HCT116 (cell line): Measurements from ENCODE around the gene MAPKBP1. TPM values are rescaled to one million over a fixed set of nuclear protein-coding genes. Genes with fewer than 3 reads are reported as not detected.

Experiments used
- ATAC-seq: fragments of 200-7000 bp; cut with Tn5 transposase; 2 replicates; pipeline ENCODE4 v1.9.1; 2020; ENCODE audit warnings: mild to moderate bottlenecking, moderate library complexity
- BruUV-seq: library from RNA; stranded (reverse); fragments of 400-500 nt; replicated peaks from 2 replicates; lab custom pipeline; 2021; lab: Mats Ljungman, UMichigan
- CTCF ChIA-PET: fragments of 300-600 bp; sonication (Branson Sonifier 250); formaldehyde crosslinking; loops from one replicate; lab custom pipeline; 2021; ENCODE audit warnings: antibody characterized with exemption; lab: Charles Lee
- POLR2A ChIA-PET: fragments of 300-600, 350-600 bp; sonication (Branson Sonifier 250); formaldehyde crosslinking; loops from one replicate; lab custom pipeline; 2021; ENCODE audit warnings: antibody characterized with exemption; lab: Charles Lee
- RAD21 ChIA-PET, 2 experiments: fragments of 300-600 bp; sonication (Branson Sonifier 250); formaldehyde crosslinking; loops; one replicate each; lab custom pipeline; 2023; ENCODE audit warnings: low total read pairs in 2 of 2; ENCODE audit not compliant: uncharacterized antibody in 2 of 2, unreplicated experiment in 2 of 2, low non-redundant PET in 1 of 2; lab: Charles Lee
- DNase-seq: peaks from one replicate; pipeline ENCODE4 v3.0.0-alpha.2; 2010; ENCODE audit warnings: low read depth, low spot score
- H2AFZ ChIP-seq: fragments of 200-600 bp; shearing (Covaris generic), sonication (generic); 2 replicates; pipeline ENCODE4 v1.6.1; 2017; ENCODE audit warnings: low read depth, mixed run types, mixed read lengths, antibody characterized with exemption, low read length; ENCODE audit not compliant: poor library complexity, severe bottlenecking
- H3K27ac ChIP-seq: 2 replicates; pipeline ENCODE4 v1.5.1; 2012; ENCODE audit warnings: low read depth, low read length
- H3K27me3 ChIP-seq: fragments of 200-600 bp; sonication (generic); 2 replicates; pipeline ENCODE4 v1.6.1; 2016; ENCODE audit warnings: mixed run types, low read length, mixed read lengths; ENCODE audit not compliant: insufficient read depth
- H3K36me3 ChIP-seq, 2 experiments: fragments of 200-500 bp in 1 of 2; fragments of 200-600 bp in 1 of 2; sonication (Bioruptor generic) in 1 of 2; sonication (generic) in 1 of 2; 2 replicates each; pipeline versions ENCODE4 v1.5.1 to v1.6.1; 2014 to 2016; ENCODE audit warnings: low read length in 2 of 2, inconsistent platforms in 1 of 2, mixed read lengths in 1 of 2, mixed run types in 1 of 2; ENCODE audit not compliant: insufficient read depth in 2 of 2, control insufficient read depth in 1 of 2
- H3K4me1 ChIP-seq, 2 experiments: fragments of 200-600 bp in 1 of 2; sonication (generic) in 1 of 2; 2 replicates each; pipeline versions ENCODE4 v1.5.1 to v1.6.1; 2012 to 2017; ENCODE audit warnings: low read length in 2 of 2, inconsistent platforms in 1 of 2, mild to moderate bottlenecking in 1 of 2, mixed read lengths in 1 of 2, mixed run types in 1 of 2, moderate library complexity in 1 of 2; ENCODE audit not compliant: insufficient read depth in 2 of 2, control insufficient read depth in 1 of 2
- H3K4me2 ChIP-seq: fragments of 200-600 bp; sonication (generic); 2 replicates; pipeline ENCODE4 v1.6.1; 2017; ENCODE audit warnings: mixed run types, low read length, mixed read lengths
- H3K4me3 ChIP-seq, 2 experiments: fragments of 200-600 bp in 1 of 2; sonication (generic) in 1 of 2; replicated peaks in 1 of 2; 2 replicates each; pipeline ENCODE4 v1.5.1; 2011 to 2016; ENCODE audit warnings: low read length in 2 of 2, control low read depth in 1 of 2, low read depth in 1 of 2, mild to moderate bottlenecking in 1 of 2, mixed read lengths in 1 of 2, mixed run types in 1 of 2
- H3K79me2 ChIP-seq: fragments of 200-600 bp; sonication (generic); 2 replicates; pipeline ENCODE4 v1.6.1; 2017; ENCODE audit warnings: mild to moderate bottlenecking, mixed run types, low read length, moderate library complexity, mixed read lengths; ENCODE audit not compliant: insufficient read depth
- H3K9ac ChIP-seq: fragments of 200-600 bp; sonication (generic); 2 replicates; pipeline ENCODE4 v1.6.1; 2016; ENCODE audit warnings: low read length, mixed read lengths
- H3K9me2 ChIP-seq: fragments of 200-600 bp; sonication (generic), shearing (Covaris generic); 2 replicates; pipeline ENCODE4 v1.6.1; 2017; ENCODE audit warnings: mixed run types, mild to moderate bottlenecking, moderate library complexity; ENCODE audit not compliant: insufficient read depth
- H3K9me3 ChIP-seq, 2 experiments: fragments of 200-500 bp in 1 of 2; fragments of 200-600 bp in 1 of 2; sonication (Bioruptor generic) in 1 of 2; sonication (generic) in 1 of 2; 2 replicates each; pipeline ENCODE4 v1.6.1; 2014 to 2017; ENCODE audit warnings: low read length in 2 of 2, mixed read lengths in 2 of 2, inconsistent platforms in 1 of 2, low read depth in 1 of 2, mild to moderate bottlenecking in 1 of 2, mixed run types in 1 of 2, moderate library complexity in 1 of 2; ENCODE audit not compliant: control insufficient read depth in 1 of 2, insufficient read depth in 1 of 2
- H4K20me1 ChIP-seq: fragments of 200-600 bp; sonication (generic), shearing (Covaris generic); 2 replicates; pipeline ENCODE4 v1.6.1; 2017; ENCODE audit warnings: mixed run types, mild to moderate bottlenecking, moderate library complexity; ENCODE audit not compliant: insufficient read depth
- ELF1 ChIP-seq: IDR thresholded peaks from 2 replicates; pipeline ENCODE4 v1.6.1; 2012; ENCODE audit warnings: low read depth, borderline replicate concordance
- EZH2 ChIP-seq: fragments of 200-600 bp; sonication (generic); IDR thresholded peaks from 2 replicates; pipeline ENCODE4 v1.6.1; 2017; ENCODE audit warnings: antibody characterized with exemption, mixed run types
- JUND ChIP-seq: IDR thresholded peaks from 2 replicates; pipeline ENCODE4 v1.6.1; 2012
- POLR2A ChIP-seq: IDR thresholded peaks from 2 replicates; pipeline ENCODE4 v1.7.0; 2011; ENCODE audit warnings: borderline replicate concordance; ENCODE audit not compliant: insufficient read depth, insufficient read length; ENCODE audit errors: extremely low read depth
- SIN3A ChIP-seq: IDR thresholded peaks from 2 replicates; pipeline ENCODE4 v1.6.1; 2012; ENCODE audit warnings: low read depth
- SP1 ChIP-seq: IDR thresholded peaks from 2 replicates; pipeline ENCODE4 v1.6.1; 2012; ENCODE audit warnings: low read depth
- SRF ChIP-seq: IDR thresholded peaks from 2 replicates; pipeline ENCODE4 v1.6.1; 2012; ENCODE audit warnings: low read depth
- YY1 ChIP-seq: IDR thresholded peaks from 2 replicates; pipeline ENCODE4 v1.6.1; 2011; ENCODE audit warnings: low read length, low read depth, moderate library complexity, mild to moderate bottlenecking; ENCODE audit not compliant: insufficient replicate concordance; ENCODE audit errors: extremely low read depth
- ZNF274 ChIP-seq: fragments of 200-500 bp; sonication (Bioruptor generic); IDR thresholded peaks from 2 replicates; pipeline ENCODE4 v1.6.1; 2014; ENCODE audit warnings: mild to moderate bottlenecking, low read depth, low read length, inconsistent platforms
- intact Hi-C: fragments of 100-400 bp; cut with micrococcal nuclease; formaldehyde crosslinking; loops from 2 replicates; pipeline ENCODE4 v1.10.0; 2022
- total RNA-seq: library from RNA; stranded (reverse); gene quantifications from one replicate; pipeline ENCODE4 v1.2.1, GENCODE V29; 2021; ENCODE audit not compliant: unreplicated experiment
- TF ChIP-seq, protein P1 (sequence below): IDR thresholded peaks from 2 replicates; pipeline ENCODE4 v1.6.1; 2012
- TF ChIP-seq, protein P2 (sequence below): IDR thresholded peaks from 2 replicates; pipeline ENCODE4 v1.6.1; 2011; ENCODE audit warnings: mild to moderate bottlenecking, low read length, moderate library complexity; ENCODE audit not compliant: insufficient replicate concordance; ENCODE audit errors: extremely low read depth

MAPKBP1 gene
- total RNA-seq, 1 experiment from 2014 or later: 21.3 TPM

DNA sequence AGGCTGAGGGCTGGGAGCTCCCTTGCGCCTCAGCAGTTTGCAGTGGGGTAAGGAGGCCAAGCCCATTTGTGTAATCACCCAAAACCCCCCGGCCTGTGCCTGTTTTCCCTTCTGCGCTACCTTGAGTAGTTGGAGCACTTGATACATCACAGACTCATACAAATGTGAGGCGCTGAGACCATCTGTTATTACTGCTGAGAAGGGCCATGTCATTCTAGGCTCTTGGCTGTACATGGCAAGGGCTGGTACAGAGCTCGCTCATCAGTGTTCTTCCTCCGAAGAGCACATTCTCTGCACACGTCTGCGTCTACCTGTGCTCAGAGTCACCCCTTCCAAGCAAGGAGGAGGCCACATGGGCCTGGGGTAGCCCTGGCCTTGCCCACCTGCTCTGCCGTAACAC, 73.7 kb downstream of the MAPKBP1 start:
- no peak for DNase-seq
- ATAC-seq: no peak
- H3K36me3 ChIP-seq: peaks cover 0 to 3% of the 10 kb centered on the region in 2 experiments; a peak in 1 of 4 replicates
- H3K4me2 ChIP-seq: no peak overlapping the region
- BruUV-seq: no TSS peak
- no peak overlapping the region for H3K4me3 ChIP-seq
- POLR2A ChIA-PET: no interaction called here
- H3K9ac ChIP-seq: no peak overlapping the region
- H3K79me2 ChIP-seq: no peaks in the 10 kb centered on the region
- TF ChIP-seq POLR2A (no peak), SP1 (no peak), SRF (no peak), ELF1 (no peak), EZH2 (no peak), SIN3A (no peak), ZNF274 (no peak), JUND (no peak), YY1 (no peak)
- TF ChIP-seq, protein P1, sequence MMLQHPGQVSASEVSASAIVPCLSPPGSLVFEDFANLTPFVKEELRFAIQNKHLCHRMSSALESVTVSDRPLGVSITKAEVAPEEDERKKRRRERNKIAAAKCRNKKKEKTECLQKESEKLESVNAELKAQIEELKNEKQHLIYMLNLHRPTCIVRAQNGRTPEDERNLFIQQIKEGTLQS: no peak
- TF ChIP-seq, protein P2, sequence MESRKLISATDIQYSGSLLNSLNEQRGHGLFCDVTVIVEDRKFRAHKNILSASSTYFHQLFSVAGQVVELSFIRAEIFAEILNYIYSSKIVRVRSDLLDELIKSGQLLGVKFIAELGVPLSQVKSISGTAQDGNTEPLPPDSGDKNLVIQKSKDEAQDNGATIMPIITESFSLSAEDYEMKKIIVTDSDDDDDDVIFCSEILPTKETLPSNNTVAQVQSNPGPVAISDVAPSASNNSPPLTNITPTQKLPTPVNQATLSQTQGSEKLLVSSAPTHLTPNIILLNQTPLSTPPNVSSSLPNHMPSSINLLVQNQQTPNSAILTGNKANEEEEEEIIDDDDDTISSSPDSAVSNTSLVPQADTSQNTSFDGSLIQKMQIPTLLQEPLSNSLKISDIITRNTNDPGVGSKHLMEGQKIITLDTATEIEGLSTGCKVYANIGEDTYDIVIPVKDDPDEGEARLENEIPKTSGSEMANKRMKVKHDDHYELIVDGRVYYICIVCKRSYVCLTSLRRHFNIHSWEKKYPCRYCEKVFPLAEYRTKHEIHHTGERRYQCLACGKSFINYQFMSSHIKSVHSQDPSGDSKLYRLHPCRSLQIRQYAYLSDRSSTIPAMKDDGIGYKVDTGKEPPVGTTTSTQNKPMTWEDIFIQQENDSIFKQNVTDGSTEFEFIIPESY: no peak
- RAD21 ChIA-PET: no interaction called here
- no peaks in the 10 kb centered on the region for H3K9me3 ChIP-seq
- no peak overlapping the region for H3K27ac ChIP-seq
- no peaks in the 10 kb centered on the region for H4K20me1 ChIP-seq
- CTCF ChIA-PET: no interaction called here
- intact Hi-C loops: no loop called here
- H3K27me3 ChIP-seq: no peaks in the 10 kb centered on the region
- H2AFZ ChIP-seq: no peak overlapping the region
- no peaks in the 10 kb centered on the region for H3K9me2 ChIP-seq
- no peaks in the 10 kb centered on the region for H3K4me1 ChIP-seq
